ENCODE measurements around the gene MTMR1.

The MTMR1 gene

DNA sequence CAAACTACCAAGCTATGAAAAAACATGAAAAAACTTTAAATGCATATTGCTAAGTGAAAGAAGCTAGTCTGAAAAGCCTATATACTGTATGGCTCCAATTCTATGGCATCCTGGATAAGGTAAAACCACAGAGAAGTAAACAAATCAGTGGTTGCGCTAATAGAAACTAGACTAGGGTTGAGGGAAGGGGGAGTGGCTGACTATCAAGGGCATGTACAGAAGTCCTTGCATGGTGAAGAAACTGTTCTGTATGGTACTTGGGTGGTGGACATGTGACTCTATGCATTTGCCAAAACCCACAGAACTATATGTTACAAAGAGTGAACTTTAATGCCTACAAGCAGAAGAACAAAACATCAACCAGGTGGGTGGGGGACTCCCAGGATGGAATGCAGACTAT, 96.8 kb downstream of the MTMR1 start:
- TF ChIP-seq, protein P1, sequence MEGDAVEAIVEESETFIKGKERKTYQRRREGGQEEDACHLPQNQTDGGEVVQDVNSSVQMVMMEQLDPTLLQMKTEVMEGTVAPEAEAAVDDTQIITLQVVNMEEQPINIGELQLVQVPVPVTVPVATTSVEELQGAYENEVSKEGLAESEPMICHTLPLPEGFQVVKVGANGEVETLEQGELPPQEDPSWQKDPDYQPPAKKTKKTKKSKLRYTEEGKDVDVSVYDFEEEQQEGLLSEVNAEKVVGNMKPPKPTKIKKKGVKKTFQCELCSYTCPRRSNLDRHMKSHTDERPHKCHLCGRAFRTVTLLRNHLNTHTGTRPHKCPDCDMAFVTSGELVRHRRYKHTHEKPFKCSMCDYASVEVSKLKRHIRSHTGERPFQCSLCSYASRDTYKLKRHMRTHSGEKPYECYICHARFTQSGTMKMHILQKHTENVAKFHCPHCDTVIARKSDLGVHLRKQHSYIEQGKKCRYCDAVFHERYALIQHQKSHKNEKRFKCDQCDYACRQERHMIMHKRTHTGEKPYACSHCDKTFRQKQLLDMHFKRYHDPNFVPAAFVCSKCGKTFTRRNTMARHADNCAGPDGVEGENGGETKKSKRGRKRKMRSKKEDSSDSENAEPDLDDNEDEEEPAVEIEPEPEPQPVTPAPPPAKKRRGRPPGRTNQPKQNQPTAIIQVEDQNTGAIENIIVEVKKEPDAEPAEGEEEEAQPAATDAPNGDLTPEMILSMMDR (IDR thresholded peaks at IDR 0.05; ENCODE audit: low read depth, low read length, missing control alignments) = no peak
- no peak overlapping the region for H3K4me3 ChIP-seq (replicated peaks; ENCODE audit: low read depth, low read length)
- DNase-seq (ENCODE audit: extremely low read depth, low read depth) = no peak

DNA sequence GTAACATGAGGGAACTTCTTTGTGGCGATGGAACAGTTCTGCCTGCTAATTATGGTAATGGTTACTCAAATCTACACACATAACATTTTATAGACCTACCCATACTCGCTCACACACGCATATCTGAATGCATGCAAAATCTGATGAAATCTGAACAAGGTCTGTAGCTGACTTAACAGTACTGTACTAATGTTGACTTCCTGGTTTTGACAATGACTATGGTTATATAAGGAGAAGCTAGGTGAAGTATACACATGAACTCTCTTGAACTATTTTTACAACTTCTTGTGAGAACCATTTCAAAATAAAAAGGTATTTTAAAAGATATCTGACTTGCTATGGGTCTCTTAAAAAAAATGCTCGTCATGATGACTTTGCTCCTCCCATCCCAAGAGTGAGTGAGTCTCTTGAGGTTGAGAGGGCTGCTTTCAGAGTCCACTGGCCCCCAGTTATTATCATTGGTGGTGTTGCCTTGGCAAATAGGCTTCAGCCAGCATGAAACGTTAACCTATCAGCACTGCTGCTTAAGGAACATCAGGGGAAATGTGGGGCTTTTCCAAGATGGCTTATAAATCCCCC, 99.8 kb downstream of the MTMR1 start:
- TF ChIP-seq, protein P1 (IDR thresholded peaks at IDR 0.05; ENCODE audit: low read depth, low read length, missing control alignments) = no peak
- H3K4me3 ChIP-seq (replicated peaks; ENCODE audit: low read depth, low read length) = no peak overlapping the region
- no peak for DNase-seq (ENCODE audit: extremely low read depth, low read depth)

DNA sequence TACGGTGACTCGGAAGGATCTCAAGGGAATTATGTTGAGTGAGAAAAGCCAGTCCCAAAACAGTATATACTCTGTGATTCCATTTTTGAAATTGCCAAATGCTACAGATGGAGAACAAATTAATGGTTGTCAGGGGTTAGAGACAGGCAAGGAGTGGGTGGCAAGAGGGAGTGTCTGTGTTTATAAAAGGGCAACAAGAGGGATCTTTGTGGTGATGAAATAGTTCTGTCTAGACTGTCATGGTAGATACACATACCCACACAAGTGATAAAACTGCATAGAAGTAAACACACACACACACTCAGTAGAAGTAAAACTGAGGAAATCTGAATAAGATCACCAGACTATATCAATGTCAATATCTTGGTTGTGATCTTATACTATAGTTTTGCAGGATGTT, 112.5 kb downstream of the MTMR1 start:
- H3K4me3 ChIP-seq (replicated peaks; ENCODE audit: low read depth, low read length) = no peak overlapping the region
- TF ChIP-seq, protein P1 (IDR thresholded peaks at IDR 0.05; ENCODE audit: low read depth, low read length, missing control alignments) = no peak
- DNase-seq (ENCODE audit: extremely low read depth, low read depth) = no peak

DNA sequence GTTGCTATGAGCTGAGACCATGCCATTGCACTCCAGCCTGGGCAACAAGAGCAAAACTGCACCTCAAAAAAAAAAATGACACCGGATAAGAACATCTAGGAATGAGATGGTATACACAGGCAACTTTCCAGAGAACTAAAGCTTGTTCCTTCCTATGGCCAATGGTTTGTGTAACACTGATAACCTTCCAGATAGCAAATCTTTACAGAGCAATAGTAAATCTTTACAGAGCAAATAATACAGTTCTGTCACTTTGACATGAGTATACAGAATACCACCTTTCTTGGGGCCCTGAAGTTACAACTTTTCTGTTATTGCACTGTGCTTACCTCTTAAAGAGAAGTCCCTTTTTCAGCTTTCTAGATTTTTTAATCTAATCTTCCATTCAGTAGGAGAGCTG, 113.6 kb downstream of the MTMR1 start:
- no peak overlapping the region for H3K4me3 ChIP-seq (replicated peaks; ENCODE audit: low read depth, low read length)
- no peak for DNase-seq (ENCODE audit: extremely low read depth, low read depth)
- TF ChIP-seq, protein P1 (IDR thresholded peaks at IDR 0.05; ENCODE audit: low read depth, low read length, missing control alignments) = no peak

DNA sequence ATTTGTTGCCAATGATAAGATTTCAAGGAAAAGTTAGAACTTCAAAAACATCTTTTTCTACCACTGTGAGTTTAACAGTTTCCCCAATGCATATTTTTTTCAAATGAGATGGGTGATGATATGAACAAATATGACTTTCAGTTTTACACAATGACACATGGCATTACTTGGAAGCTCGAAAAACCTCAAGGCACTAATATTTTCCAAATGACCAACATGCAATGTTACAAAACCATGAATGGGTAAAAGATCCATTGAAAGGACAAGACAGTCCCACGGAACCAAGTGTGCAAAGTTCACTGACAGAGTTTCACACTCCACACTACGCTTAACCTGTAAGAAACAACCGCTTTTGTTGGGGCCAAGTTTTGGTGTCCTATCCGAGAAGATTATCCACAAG, 120.7 kb downstream of the MTMR1 start:
- DNase-seq (ENCODE audit: extremely low read depth, low read depth) = no peak
- H3K4me3 ChIP-seq (replicated peaks; ENCODE audit: low read depth, low read length) = no peak overlapping the region
- TF ChIP-seq, protein P1 (IDR thresholded peaks at IDR 0.05; ENCODE audit: low read depth, low read length, missing control alignments) = no peak

All from HFF-Myc (cell line).